Neural cell (in vitro differentiated cells): Measurements from ENCODE around the gene EPHA1.

Source experiments
- CTCF ChIP-seq: fragments of 450-650 bp; IDR thresholded peaks from 2 replicates; pipeline ENCODE4 v1.5.1; 2014; ENCODE audit warnings: antibody characterized with exemption, mild to moderate bottlenecking, moderate library complexity; ENCODE audit not compliant: poor library complexity, severe bottlenecking
- POLR2AphosphoS5 ChIP-seq: IDR thresholded peaks from 2 replicates; pipeline ENCODE4 v1.6.1; 2012
- REST ChIP-seq: IDR thresholded peaks from 2 replicates; pipeline ENCODE4 v1.6.1; 2012; ENCODE audit warnings: borderline replicate concordance
- TAF1 ChIP-seq: IDR thresholded peaks from 2 replicates; pipeline ENCODE4 v1.6.1; 2012; ENCODE audit warnings: low read depth

GRCh38 chr7:143355450-143356385 is 52.9 kb downstream of the EPHA1 start:
- TF ChIP-seq POLR2AphosphoS5 (no peak), TAF1 (no peak), CTCF (no peak), REST (no peak)
